Measurements from ENCODE around the gene SKAP1.

GRCh38 chr17:48178317-48178716 is 251.7 kb downstream of the SKAP1 start:
- TF ChIP-seq POLR2A (IDR thresholded peaks at IDR 0.05; ENCODE audit: low read depth, low read length) (no peak), POLR2AphosphoS5 (IDR thresholded peaks at IDR 0.05; ENCODE audit: low read depth, low read length) (no peak), SPI1 (IDR thresholded peaks at IDR 0.05; ENCODE audit: low read depth, low read length) (no peak), TAF1 (IDR thresholded peaks at IDR 0.05; ENCODE audit: low read depth, low read length) (no peak)
